LNCaP clone FGC (cell line): ENCODE measurements around the gene TBC1D9B.

Experiments
- DNase-seq: peaks from one replicate; pipeline ENCODE4 v3.0.0-alpha.2; 2011; ENCODE audit warnings: low read depth
- H3K4me3 ChIP-seq: 2 replicates; pipeline ENCODE4 v1.5.1; 2011; ENCODE audit warnings: mild to moderate bottlenecking, low read depth, low read length, control low read depth
- CTCF ChIP-seq: IDR thresholded peaks from 2 replicates; pipeline ENCODE4 v1.5.1; 2012; ENCODE audit warnings: mild to moderate bottlenecking; ENCODE audit not compliant: control insufficient read depth, insufficient read depth; ENCODE audit errors: extremely low read depth

The TBC1D9B gene

GRCh38 chr5:179827680-179828079 is 80.0 kb downstream of the TBC1D9B start:
- DNase-seq, result no peak
- no peak for TF ChIP-seq CTCF
- no peak overlapping the region for H3K4me3 ChIP-seq

GRCh38 chr5:179825655-179826182 is 82.0 kb downstream of the TBC1D9B start:
- TF ChIP-seq CTCF, result no peak

GRCh38 chr5:179824745-179825112 is 83.0 kb downstream of the TBC1D9B start:
- DNase-seq, result no peak
- no peak overlapping the region for H3K4me3 ChIP-seq
- TF ChIP-seq CTCF, result no peak

More at GRCh38 chr5:179825655-179826182, 82.0 kb downstream of the TBC1D9B start:
- no peak overlapping the region for H3K4me3 ChIP-seq
- DNase-seq, result no peak

- H3K4me3 ChIP-seq, result no peak overlapping the region
- no peak for TF ChIP-seq CTCF
- DNase-seq, result no peak
These were observed 83.6 kb downstream of the TBC1D9B start for GRCh38 chr5:179823937-179824744.

GRCh38 chr5:179822444-179822990 is 85.2 kb downstream of the TBC1D9B start:
- peak overlapping the region; percentile 96 for H3K4me3 ChIP-seq
- no peak for DNase-seq

GRCh38 chr5:179822059-179822432 is 85.7 kb downstream of the TBC1D9B start:
- TF ChIP-seq CTCF, result no peak
- peak overlapping the region; percentile 96 for H3K4me3 ChIP-seq
- DNase-seq, result no peak

More at GRCh38 chr5:179822444-179822990, 85.2 kb downstream of the TBC1D9B start:
- TF ChIP-seq CTCF, result no peak
